GM10266 (cell line): ENCODE measurements around the gene PPIL6.

ENCODE experiments used
- DNase-seq: peaks from one replicate; pipeline ENCODE4 v3.0.0; 2012; ENCODE audit errors: extremely low spot score
- CTCF ChIP-seq: IDR thresholded peaks from 2 replicates; pipeline ENCODE4 v1.5.1; 2012; ENCODE audit warnings: mild to moderate bottlenecking, low read depth; ENCODE audit not compliant: control insufficient read depth, insufficient read depth; ENCODE audit errors: missing control alignments

PPIL6 gene

GRCh38 chr6:109456710-109457561 lies 16.5 kb upstream of the PPIL6 start:
- DNase-seq: no peak
- no peak for TF ChIP-seq CTCF

DNA sequence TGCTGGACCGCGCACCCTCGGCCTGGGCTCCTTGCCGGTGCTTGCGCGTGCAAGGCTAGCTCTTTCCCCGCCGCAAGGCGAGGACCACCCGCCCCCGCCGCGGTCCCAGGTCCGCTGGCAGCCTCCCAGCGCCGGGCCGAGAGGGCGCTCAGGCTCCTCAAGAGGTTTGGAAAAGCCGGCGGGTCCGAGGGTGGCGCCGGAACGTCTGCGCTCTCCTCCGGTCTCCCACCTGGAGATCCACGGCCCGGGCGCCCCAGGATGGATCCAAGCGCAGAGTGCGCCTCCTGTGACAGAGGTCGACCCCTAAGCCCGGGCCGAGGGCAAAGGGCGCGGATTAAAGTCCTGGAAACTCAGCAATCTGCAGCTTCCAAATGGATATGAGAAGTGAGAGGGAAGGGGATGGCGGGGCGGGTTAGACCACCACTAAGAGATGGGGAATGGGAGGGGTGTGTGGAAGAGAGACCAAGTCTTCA lies 15.7 kb upstream of the PPIL6 start:
- DNase-seq: no peak
- peak; percentile 18 for TF ChIP-seq CTCF

GRCh38 chr6:109455437-109456110 lies 15.1 kb upstream of the PPIL6 start, which contains the start of gene MICAL1:
TSS of gene MICAL1 (minus strand) at chr6:109455772. CDS start at chr6:109454196, 1,576 bp downstream.
- peak; percentile 84 for DNase-seq
- TF ChIP-seq CTCF: peak; percentile 21

DNA sequence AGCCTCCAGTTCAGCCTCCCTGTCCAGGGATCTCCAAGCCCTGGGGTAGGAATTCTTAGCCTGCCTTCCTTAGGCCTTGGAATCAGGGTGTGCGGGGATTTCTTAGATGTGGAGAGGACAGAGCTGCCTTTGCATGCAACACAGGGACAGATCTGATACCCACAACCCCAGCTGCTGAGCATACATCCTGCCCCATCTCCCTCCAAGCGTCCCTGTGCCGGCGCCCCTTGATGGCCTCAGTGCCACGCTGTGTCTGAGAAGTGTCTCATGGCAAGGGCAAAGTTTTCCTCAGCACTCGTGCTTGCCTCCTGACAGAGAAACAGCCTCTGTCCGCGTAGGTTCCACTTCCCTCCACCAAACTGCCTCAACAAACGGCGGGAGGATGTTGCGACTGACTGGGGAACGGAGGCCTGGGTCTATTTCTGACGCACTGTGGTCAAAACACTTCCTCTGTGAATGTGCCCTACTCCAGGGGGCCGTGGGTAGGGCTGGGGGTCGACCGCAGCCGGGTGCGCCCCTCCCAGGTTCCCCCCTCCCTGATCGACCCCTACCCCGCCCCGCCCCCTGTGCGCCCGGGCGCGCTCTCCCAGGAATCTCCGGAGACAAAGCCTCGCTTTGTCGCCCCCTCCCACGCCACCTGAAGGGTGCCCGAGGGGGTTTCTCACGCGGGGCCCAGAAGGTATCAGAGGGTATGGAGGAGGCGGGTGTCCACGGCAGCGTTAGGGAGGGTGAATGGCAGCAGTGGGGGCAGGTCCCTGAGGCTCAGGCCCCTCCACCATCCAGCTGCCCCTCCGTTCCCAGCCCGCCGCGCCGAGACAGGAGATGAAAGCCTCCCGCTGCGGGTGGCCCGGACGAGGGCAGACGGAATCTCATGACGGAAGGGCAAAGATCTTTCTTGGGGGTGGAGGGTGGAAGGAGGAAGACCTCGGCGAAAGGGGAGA lies 14.3 kb upstream of the PPIL6 start:
- no peak for TF ChIP-seq CTCF
- DNase-seq: peak; percentile 74

DNA sequence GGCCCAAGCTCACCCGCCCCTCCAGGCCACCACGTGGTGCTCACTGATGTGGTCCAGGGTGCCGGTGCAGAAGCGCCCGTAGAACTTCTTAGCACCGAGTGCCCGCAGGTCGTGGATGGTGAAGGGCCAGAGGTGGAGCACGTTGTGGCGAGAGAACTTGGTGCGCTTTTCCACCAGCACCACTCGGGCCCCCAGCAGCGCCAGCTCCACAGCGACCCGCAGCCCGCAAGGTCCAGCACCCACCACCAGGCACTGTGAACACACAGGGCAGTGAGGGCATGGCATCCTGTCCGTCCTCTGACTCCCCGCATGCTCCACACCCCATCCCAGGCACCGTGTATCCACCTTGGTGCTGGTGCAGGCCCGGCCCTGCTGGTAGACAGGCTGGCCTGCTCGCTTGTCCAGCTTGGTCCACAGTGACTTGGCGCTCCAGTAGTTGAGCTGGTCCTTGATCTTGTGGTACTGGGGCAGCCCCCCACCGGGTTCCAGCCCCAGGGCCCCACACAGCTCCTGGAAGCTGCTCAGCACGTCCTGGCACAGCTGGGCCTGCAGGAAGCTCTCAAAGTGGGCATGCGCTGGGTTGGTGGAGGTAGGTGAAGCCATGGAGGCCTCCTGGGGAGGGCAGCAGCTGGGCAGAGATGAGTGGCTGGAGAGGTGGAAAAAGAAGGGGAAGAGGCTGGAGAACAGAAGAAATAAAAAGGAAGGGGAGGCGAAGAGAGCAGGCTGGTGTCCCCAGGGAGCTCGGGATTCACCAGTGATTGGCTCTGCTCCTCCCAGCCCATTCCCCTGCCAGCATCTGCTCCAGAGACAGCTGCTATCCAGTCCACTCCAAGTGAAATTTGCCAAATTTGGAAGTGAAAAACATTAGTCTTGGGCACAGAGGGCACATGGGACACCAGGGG lies 13.4 kb upstream of the PPIL6 start:
- DNase-seq: no peak
- no peak for TF ChIP-seq CTCF

DNA sequence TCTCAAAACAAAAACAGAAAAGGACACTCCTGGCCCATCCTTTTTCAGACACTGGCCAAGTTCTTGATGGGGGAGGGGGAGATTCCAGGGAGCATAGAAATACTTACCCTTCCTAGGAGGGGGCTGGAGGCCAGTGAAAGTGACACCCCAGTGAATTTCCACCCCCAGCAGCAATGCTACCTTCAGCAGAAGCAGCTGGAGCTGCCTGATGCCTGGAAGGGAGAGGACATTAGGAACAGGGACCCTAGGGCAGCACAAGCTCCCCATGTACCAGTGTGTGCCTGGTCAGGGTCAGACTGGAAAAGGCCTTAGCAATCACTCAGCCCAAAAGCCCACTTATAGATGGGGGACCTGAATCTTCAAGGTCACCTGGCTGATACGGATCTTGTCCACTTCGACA lies 12.7 kb upstream of the PPIL6 start:
- no peak for TF ChIP-seq CTCF
- DNase-seq: no peak
